ENCODE measurements around the gene CLDN22.

The CLDN22 gene

GRCh38 chr4:183318656-183319055 is 1.4 kb downstream of the CLDN22 start:
- Histone ChIP-seq H3K9me3 (ENCODE audit: control insufficient read depth, low read length) (no peaks in the 10 kb centered on the region), H3K4me3 (ENCODE audit: low read length) (no peak overlapping the region), H3K4me1 (ENCODE audit: control insufficient read depth, insufficient read depth, low read length) (peaks cover 20% of the 10 kb centered on the region), H3K36me3 (ENCODE audit: control insufficient read depth, insufficient read depth, low read length, severe bottlenecking) (peaks cover 28% of the 10 kb centered on the region), H3K27me3 (replicated peaks; ENCODE audit: control insufficient read depth, insufficient read depth, low read length) (no peaks in the 10 kb centered on the region), H3K9ac (ENCODE audit: low read length) (no peak overlapping the region)
- DNase-seq (ENCODE audit: low read depth), result no peak

- Histone ChIP-seq H3K27me3 (replicated peaks; ENCODE audit: control insufficient read depth, insufficient read depth, low read length) (no peaks in the 10 kb centered on the region), H3K9ac (ENCODE audit: low read length) (no peak overlapping the region), H3K36me3 (ENCODE audit: control insufficient read depth, insufficient read depth, low read length, severe bottlenecking) (peaks cover 36% of the 10 kb centered on the region), H3K4me3 (ENCODE audit: low read length) (no peak overlapping the region), H3K4me1 (ENCODE audit: control insufficient read depth, insufficient read depth, low read length) (peaks cover 20% of the 10 kb centered on the region), H3K9me3 (ENCODE audit: control insufficient read depth, low read length) (no peaks in the 10 kb centered on the region)
- no peak for DNase-seq (ENCODE audit: low read depth)
Observed at GRCh38 chr4:183314806-183315205, 5.3 kb downstream of the CLDN22 start.

GRCh38 chr4:183314336-183314735 is 5.7 kb downstream of the CLDN22 start:
- no peak for DNase-seq (ENCODE audit: low read depth)
- H3K9ac ChIP-seq (ENCODE audit: low read length), result no peak overlapping the region
- H3K9me3 ChIP-seq (ENCODE audit: control insufficient read depth, low read length), result no peaks in the 10 kb centered on the region
- no peaks in the 10 kb centered on the region for H3K27me3 ChIP-seq (replicated peaks; ENCODE audit: control insufficient read depth, insufficient read depth, low read length)
- H3K36me3 ChIP-seq (ENCODE audit: control insufficient read depth, insufficient read depth, low read length, severe bottlenecking), result peaks cover 36% of the 10 kb centered on the region
- H3K4me1 ChIP-seq (ENCODE audit: control insufficient read depth, insufficient read depth, low read length), result peaks cover 20% of the 10 kb centered on the region
- no peak overlapping the region for H3K4me3 ChIP-seq (ENCODE audit: low read length)

GRCh38 chr4:183312841-183313240 is 7.2 kb downstream of the CLDN22 start:
- peaks cover 36% of the 10 kb centered on the region for H3K36me3 ChIP-seq (ENCODE audit: control insufficient read depth, insufficient read depth, low read length, severe bottlenecking)
- H3K27me3 ChIP-seq (replicated peaks; ENCODE audit: control insufficient read depth, insufficient read depth, low read length), result no peaks in the 10 kb centered on the region
- peaks cover 10% of the 10 kb centered on the region for H3K4me1 ChIP-seq (ENCODE audit: control insufficient read depth, insufficient read depth, low read length)
- H3K4me3 ChIP-seq (ENCODE audit: low read length), result no peak overlapping the region
- DNase-seq (ENCODE audit: low read depth), result no peak
- H3K9ac ChIP-seq (ENCODE audit: low read length), result no peak overlapping the region
- H3K9me3 ChIP-seq (ENCODE audit: control insufficient read depth, low read length), result no peaks in the 10 kb centered on the region

- DNase-seq (ENCODE audit: low read depth), result no peak
- Histone ChIP-seq H3K36me3 (ENCODE audit: control insufficient read depth, insufficient read depth, low read length, severe bottlenecking) (peaks cover 11% of the 10 kb centered on the region), H3K4me3 (ENCODE audit: low read length) (no peak overlapping the region), H3K9me3 (ENCODE audit: control insufficient read depth, low read length) (no peaks in the 10 kb centered on the region), H3K9ac (ENCODE audit: low read length) (no peak overlapping the region), H3K27me3 (replicated peaks; ENCODE audit: control insufficient read depth, insufficient read depth, low read length) (no peaks in the 10 kb centered on the region), H3K4me1 (ENCODE audit: control insufficient read depth, insufficient read depth, low read length) (no peaks in the 10 kb centered on the region)
Observed at GRCh38 chr4:183306811-183307210, 13.3 kb downstream of the CLDN22 start.

GRCh38 chr4:183304538-183304937 is 15.5 kb downstream of the CLDN22 start:
- H3K4me3 ChIP-seq (ENCODE audit: low read length), result no peak overlapping the region
- no peaks in the 10 kb centered on the region for H3K27me3 ChIP-seq (replicated peaks; ENCODE audit: control insufficient read depth, insufficient read depth, low read length)
- H3K9me3 ChIP-seq (ENCODE audit: control insufficient read depth, low read length), result no peaks in the 10 kb centered on the region
- H3K9ac ChIP-seq (ENCODE audit: low read length), result no peak overlapping the region
- peaks cover 18% of the 10 kb centered on the region for H3K36me3 ChIP-seq (ENCODE audit: control insufficient read depth, insufficient read depth, low read length, severe bottlenecking)
- no peak for DNase-seq (ENCODE audit: low read depth)
- no peaks in the 10 kb centered on the region for H3K4me1 ChIP-seq (ENCODE audit: control insufficient read depth, insufficient read depth, low read length)

- H3K27me3 ChIP-seq (replicated peaks; ENCODE audit: control insufficient read depth, insufficient read depth, low read length), result no peaks in the 10 kb centered on the region
- no peaks in the 10 kb centered on the region for H3K9me3 ChIP-seq (ENCODE audit: control insufficient read depth, low read length)
- H3K9ac ChIP-seq (ENCODE audit: low read length), result no peak overlapping the region
- H3K36me3 ChIP-seq (ENCODE audit: control insufficient read depth, insufficient read depth, low read length, severe bottlenecking), result peaks cover 23% of the 10 kb centered on the region
- no peaks in the 10 kb centered on the region for H3K4me1 ChIP-seq (ENCODE audit: control insufficient read depth, insufficient read depth, low read length)
- no peak overlapping the region for H3K4me3 ChIP-seq (ENCODE audit: low read length)
- DNase-seq (ENCODE audit: low read depth), result no peak
Observed at GRCh38 chr4:183304067-183304466, 16.0 kb downstream of the CLDN22 start.

- Histone ChIP-seq H3K9me3 (ENCODE audit: control insufficient read depth, low read length) (no peaks in the 10 kb centered on the region), H3K4me1 (ENCODE audit: control insufficient read depth, insufficient read depth, low read length) (no peaks in the 10 kb centered on the region), H3K9ac (ENCODE audit: low read length) (no peak overlapping the region), H3K27me3 (replicated peaks; ENCODE audit: control insufficient read depth, insufficient read depth, low read length) (no peaks in the 10 kb centered on the region), H3K36me3 (ENCODE audit: control insufficient read depth, insufficient read depth, low read length, severe bottlenecking) (peaks cover 29% of the 10 kb centered on the region), H3K4me3 (ENCODE audit: low read length) (no peak overlapping the region)
- DNase-seq (ENCODE audit: low read depth), result no peak
Observed at GRCh38 chr4:183303301-183303700, 16.8 kb downstream of the CLDN22 start.

- Histone ChIP-seq H3K9me3 (ENCODE audit: control insufficient read depth, low read length) (no peaks in the 10 kb centered on the region), H3K4me1 (ENCODE audit: control insufficient read depth, insufficient read depth, low read length) (no peaks in the 10 kb centered on the region), H3K27me3 (replicated peaks; ENCODE audit: control insufficient read depth, insufficient read depth, low read length) (no peaks in the 10 kb centered on the region), H3K36me3 (ENCODE audit: control insufficient read depth, insufficient read depth, low read length, severe bottlenecking) (peaks cover 33% of the 10 kb centered on the region), H3K4me3 (ENCODE audit: low read length) (no peak overlapping the region), H3K9ac (ENCODE audit: low read length) (no peak overlapping the region)
- DNase-seq (ENCODE audit: low read depth), result no peak
Observed at GRCh38 chr4:183300655-183301054, 19.4 kb downstream of the CLDN22 start.

GRCh38 chr4:183300070-183300469 is 20.0 kb downstream of the CLDN22 start:
- Histone ChIP-seq H3K27me3 (replicated peaks; ENCODE audit: control insufficient read depth, insufficient read depth, low read length) (no peaks in the 10 kb centered on the region), H3K4me3 (ENCODE audit: low read length) (no peak overlapping the region), H3K9me3 (ENCODE audit: control insufficient read depth, low read length) (no peaks in the 10 kb centered on the region), H3K9ac (ENCODE audit: low read length) (no peak overlapping the region), H3K36me3 (ENCODE audit: control insufficient read depth, insufficient read depth, low read length, severe bottlenecking) (peaks cover 38% of the 10 kb centered on the region), H3K4me1 (ENCODE audit: control insufficient read depth, insufficient read depth, low read length) (no peaks in the 10 kb centered on the region)
- no peak for DNase-seq (ENCODE audit: low read depth)

GRCh38 chr4:183299464-183299863 is 20.6 kb downstream of the CLDN22 start:
- Histone ChIP-seq H3K4me3 (ENCODE audit: low read length) (no peak overlapping the region), H3K4me1 (ENCODE audit: control insufficient read depth, insufficient read depth, low read length) (no peaks in the 10 kb centered on the region), H3K36me3 (ENCODE audit: control insufficient read depth, insufficient read depth, low read length, severe bottlenecking) (peaks cover 40% of the 10 kb centered on the region), H3K27me3 (replicated peaks; ENCODE audit: control insufficient read depth, insufficient read depth, low read length) (no peaks in the 10 kb centered on the region), H3K9me3 (ENCODE audit: control insufficient read depth, low read length) (no peaks in the 10 kb centered on the region), H3K9ac (ENCODE audit: low read length) (no peak overlapping the region)
- DNase-seq (ENCODE audit: low read depth), result no peak

GRCh38 chr4:183297675-183298074 is 22.4 kb downstream of the CLDN22 start:
- H3K36me3 ChIP-seq (ENCODE audit: control insufficient read depth, insufficient read depth, low read length, severe bottlenecking), result peaks cover 37% of the 10 kb centered on the region
- DNase-seq (ENCODE audit: low read depth), result no peak
- H3K9me3 ChIP-seq (ENCODE audit: control insufficient read depth, low read length), result no peaks in the 10 kb centered on the region

More at GRCh38 chr4:183297675-183298074, 22.4 kb downstream of the CLDN22 start:
- Histone ChIP-seq H3K4me1 (ENCODE audit: control insufficient read depth, insufficient read depth, low read length) (no peaks in the 10 kb centered on the region), H3K27me3 (replicated peaks; ENCODE audit: control insufficient read depth, insufficient read depth, low read length) (no peaks in the 10 kb centered on the region), H3K4me3 (ENCODE audit: low read length) (no peak overlapping the region), H3K9ac (ENCODE audit: low read length) (no peak overlapping the region)
